Left renal cortex interstitium (tissue), 4 donors: Measurements from ENCODE around the gene MARCHF10. TPM values are rescaled to one million over a fixed set of nuclear protein-coding genes. Genes with fewer than 3 reads are reported as not detected.

Experiments used
- DNase-seq, 4 donors: peaks; one replicate each; pipeline ENCODE4 v3.0.0-alpha.2; 2013; ENCODE audit warnings: low read depth in 4 of 4, low spot score in 2 of 4, missing footprints in 1 of 4
- polyA plus RNA-seq, 4 donors: library from polyadenylated mRNA; unstranded; fragments of 120-200 nt; gene quantifications; one replicate each; pipeline ENCODE4 v1.2.1, GENCODE V29; 2013; ENCODE audit not compliant: insufficient read length in 4 of 4

The MARCHF10 gene
- polyA plus RNA-seq, 4 donors, result 0.97 to 1.5 (median 1.2) TPM

GRCh38 chr17:62720126-62720850 is 87.8 kb downstream of the MARCHF10 start:
- DNase-seq, result no peak

DNA sequence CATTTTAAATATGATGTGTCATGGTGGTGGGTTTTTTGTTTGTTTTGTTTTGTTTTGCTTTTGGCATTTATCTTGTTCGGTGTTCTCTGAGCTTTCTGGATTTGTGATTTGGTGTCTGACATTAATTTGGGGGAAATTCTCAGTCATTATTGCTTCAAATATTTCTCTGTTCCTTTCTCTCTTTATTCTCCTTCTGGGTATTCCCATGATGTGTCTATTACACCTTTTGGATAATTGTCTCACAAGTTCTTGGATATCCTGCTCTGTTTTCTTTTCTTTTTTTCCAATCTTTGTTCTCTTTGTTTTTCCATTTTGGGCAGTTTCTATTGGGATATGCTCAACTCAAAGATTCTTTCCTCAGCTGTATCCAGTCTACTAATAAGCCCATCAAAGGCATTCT is 88.5 kb downstream of the MARCHF10 start:
- DNase-seq, result no peak

DNA sequence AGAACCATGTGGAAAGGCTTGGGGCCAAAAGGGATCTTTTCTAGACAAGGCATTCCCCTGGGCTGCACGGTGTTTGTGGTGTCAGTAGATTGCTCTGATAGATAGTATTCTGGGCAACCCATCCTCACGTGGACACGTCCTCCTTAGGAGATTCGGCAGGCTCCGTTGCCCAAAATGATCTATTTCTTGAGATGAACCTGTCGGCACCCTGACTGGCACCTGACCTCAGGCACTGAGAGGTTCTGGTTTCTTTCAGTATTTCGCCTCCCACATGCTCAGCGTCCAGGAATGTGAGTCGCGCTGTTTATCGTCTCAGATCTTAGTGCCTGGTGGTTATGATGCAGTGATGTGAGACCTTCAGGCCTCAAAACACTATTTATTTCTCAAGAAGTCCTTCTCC is 89.7 kb downstream of the MARCHF10 start:
- no peak for DNase-seq

GRCh38 chr17:62717889-62718288 is 90.2 kb downstream of the MARCHF10 start:
- DNase-seq, result no peak

DNA sequence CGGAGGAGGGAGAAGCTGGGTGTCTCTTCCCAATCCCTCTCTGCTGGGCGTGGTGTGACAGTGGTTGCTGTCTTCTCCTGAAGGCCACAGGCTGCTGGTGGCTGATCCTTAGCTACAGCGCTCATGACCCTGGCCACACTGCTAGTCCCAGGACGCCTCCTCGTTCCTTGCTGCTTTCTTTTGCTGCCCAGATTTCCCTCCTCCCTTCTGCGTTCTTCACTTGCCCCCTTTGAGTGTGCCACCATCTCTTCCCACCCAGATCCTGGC is 90.6 kb downstream of the MARCHF10 start:
- DNase-seq, result no peak

- no peak for DNase-seq
These were observed 91.1 kb downstream of the MARCHF10 start for GRCh38 chr17:62716834-62717588.

- DNase-seq, result no peak
These were observed 92.2 kb downstream of the MARCHF10 start for GRCh38 chr17:62715882-62716390.

GRCh38 chr17:62714016-62714777 is 93.9 kb downstream of the MARCHF10 start:
- DNase-seq, result no peak

DNA sequence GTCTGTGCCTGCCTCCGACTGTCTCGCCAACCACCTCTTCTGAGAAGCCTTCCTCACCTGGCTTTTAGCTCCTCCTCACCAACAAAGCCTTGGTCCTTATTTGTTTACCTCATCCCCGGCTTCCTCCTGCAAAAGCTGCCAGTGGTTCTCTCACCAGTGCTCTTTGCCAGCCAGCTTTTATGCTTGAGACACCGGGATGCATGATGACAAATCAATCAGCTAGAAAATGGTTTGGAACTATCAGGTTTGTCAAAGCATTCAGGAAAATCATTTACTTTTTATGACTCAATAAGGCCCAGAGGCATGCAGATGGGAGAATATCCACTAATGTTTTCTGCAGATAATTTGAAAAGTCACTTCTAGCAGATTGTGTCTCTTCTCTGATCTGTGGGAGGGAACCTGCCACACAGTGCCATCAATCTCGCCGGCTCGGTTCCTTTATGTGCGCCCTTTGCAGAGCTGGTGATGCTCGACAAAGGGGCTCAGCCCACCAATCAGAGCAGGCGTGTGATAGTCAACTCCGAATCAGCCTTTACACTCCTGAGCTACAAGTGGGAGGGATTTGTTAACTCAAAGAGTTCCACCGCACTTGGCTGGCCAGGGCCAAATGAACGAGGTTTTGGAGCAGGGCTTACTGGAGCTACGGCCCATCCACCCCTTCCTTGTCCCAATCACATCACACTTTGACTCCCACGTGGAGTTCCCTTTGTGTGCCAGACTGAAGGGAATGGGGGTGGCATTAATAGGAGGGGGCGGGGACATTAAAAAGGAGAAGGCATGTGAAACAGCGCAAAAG is 94.8 kb downstream of the MARCHF10 start:
- DNase-seq, result no peak

DNA sequence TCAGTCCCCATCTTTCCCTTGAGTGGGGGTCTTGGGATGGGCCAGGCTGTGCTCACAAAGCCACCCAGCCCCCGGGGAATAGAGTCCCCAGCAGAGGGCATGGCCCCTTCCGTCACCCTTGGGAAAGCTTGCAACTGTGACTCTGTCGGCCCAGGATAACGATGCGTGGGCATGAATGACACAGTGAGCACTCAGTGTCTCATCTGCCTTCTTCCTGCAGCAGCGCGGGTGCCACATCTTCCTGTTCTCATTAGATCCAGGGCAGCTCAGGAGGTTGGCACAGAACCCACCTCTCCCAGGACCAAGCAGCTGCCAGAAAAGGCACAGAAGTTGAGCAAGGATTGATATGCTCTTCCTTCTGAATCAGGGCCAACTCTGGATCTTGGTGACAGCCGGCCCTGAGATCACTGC is 95.9 kb downstream of the MARCHF10 start:
- no peak for DNase-seq

DNA sequence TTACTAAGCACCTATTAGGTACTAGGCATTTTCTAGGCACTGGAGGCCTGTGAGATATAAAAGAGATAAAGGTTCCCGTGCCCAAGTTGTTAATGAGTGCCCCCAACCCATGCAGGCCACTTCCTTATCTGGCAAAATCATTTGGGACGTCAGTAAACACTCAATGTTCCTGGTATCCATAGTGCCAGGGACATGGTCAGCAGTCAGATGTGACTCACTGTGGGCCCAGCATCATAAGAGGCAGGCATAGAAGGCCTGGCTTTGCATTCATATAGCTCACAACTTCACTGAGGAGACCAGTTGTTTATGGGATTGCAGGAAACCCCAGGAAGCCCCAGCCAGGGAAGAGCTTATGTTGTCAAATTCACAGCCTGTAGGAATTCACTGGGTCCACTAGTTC is 99.5 kb downstream of the MARCHF10 start:
- DNase-seq, result no peak

GRCh38 chr17:62707425-62707739 is 100.7 kb downstream of the MARCHF10 start:
- DNase-seq, result no peak

DNA sequence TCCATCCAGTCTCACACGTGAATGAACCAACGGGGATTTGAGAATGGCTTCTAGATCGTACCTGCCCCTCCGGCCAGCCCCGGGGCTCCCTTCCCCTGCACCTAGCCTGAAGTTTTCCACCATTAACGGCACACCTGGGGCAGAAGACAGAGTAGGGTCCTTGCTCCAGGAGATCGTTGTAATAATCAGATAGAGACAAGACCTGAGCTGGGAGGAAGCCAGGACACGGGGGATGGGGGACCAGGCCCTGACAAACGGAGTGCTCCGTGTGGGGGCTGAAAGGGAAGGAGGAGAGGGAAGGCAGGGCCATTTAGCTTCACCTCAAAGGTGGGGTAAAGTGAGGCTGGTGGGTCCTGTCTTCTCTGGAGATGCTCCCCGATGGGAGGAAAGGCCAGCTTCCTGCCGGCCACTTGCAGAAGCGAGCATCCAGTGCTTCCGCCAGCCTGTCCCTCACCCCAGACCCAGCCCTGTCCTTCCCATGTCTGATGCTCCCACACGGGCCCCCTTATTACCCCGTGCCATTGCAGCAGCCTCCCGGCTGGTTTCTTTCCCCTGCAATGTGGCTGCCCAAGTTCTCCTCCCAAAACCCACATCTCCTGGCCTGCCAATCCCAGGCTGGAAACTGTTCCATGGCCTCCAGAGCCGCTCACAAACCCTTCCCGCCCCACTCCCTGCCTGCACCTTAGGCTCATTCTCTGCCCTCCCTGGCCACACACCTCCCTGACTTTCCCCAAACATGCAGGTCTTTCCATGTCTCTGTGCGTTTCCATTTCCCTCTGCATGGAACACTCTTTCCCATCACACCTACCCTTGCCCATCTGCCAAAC is 101.3 kb downstream of the MARCHF10 start:
- no peak for DNase-seq

DNA sequence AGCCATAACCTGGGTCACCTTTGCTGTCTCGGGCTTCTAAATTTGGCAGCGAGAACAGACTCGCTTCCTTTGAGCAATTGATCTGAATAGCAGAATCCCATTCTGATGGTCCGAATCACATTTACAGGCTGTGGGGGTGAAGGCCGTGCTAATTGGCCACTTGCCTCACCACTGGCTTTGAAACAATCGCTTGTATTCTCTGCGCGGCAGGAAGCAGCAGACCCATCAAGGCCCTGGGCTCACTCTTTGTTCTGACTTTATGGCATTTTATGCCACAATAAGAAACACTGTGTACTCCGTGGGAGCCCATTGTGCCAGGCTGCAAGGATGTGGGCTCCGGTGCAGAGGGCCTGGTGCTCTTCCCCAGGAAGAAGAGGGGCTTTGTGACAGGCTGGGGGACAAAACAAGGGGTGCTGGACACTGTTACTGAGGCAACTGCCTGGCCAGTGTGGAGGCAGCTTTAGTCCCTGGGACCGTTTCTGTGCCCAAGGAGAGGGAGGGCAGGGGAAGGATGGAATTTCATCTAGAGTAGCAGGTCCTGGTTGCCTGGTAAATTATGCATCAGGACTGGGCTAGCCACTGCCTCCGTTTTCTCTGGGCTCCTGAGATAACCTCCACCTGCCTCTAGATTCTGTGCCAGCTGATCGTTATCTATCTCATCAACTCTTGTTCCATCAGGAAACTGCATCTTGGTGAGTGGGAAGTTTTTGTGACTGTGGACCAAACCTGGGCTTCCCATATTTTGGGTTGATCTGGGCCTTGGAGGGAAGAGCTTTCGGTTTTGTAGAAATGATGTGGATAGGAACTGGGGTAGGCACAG is 102.1 kb downstream of the MARCHF10 start:
- no peak for DNase-seq

GRCh38 chr17:62705156-62705777 is 102.8 kb downstream of the MARCHF10 start:
- no peak for DNase-seq

GRCh38 chr17:62704381-62704971 is 103.6 kb downstream of the MARCHF10 start:
- DNase-seq, result no peak

GRCh38 chr17:62703776-62704380 is 104.2 kb downstream of the MARCHF10 start:
- DNase-seq, result no peak

DNA sequence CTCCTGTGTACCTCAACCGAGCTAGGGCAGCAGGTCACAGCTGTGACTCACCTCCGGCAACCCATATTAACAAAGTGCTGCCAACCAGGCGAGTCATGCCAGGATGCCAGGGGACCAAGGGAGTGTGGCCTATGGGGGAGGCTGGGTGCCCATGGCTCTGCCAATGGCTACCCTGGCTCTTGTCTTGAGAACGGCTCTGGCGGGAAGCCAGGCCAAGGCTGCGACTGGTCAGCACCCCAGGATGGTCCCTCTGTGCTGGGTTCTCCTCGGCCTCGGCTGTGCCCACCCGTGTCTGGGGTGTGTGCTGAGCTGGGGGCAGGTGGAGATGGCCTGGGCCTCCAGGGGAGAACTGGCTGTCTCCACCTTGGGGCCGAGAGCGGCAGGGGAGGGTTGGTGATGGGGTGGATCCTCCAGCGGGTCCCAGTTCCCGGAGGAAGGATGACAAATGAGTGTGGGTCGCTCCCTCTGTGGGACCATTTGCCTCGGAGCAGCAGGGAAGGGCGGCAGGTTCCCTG is 104.8 kb downstream of the MARCHF10 start:
- DNase-seq, result no peak
